GM23248 (cell line): ENCODE results near the gene SLC8A1. TPM values are rescaled to one million over a fixed set of nuclear protein-coding genes. Genes with fewer than 3 reads are reported as not detected.

Source experiments
- DNase-seq: peaks from one replicate; pipeline ENCODE4 v3.0.0-alpha.2; 2015
- H2AFZ ChIP-seq: fragments of 200-600 bp; sonication (generic); 2 replicates; pipeline ENCODE4 v1.6.1; 2016; ENCODE audit warnings: antibody characterized with exemption
- H3F3A ChIP-seq: fragments of 200-600 bp; sonication (generic); 2 replicates; pipeline ENCODE4 v1.6.1; 2016; ENCODE audit warnings: mild to moderate bottlenecking, antibody characterized with exemption, mixed run types; ENCODE audit not compliant: insufficient read depth
- H3K27ac ChIP-seq: fragments of 200-600 bp; sonication (generic); 2 replicates; pipeline ENCODE4 v1.5.1; 2016; ENCODE audit warnings: mild to moderate bottlenecking
- H3K27me3 ChIP-seq: fragments of 200-600 bp; sonication (generic); replicated peaks from 2 replicates; pipeline ENCODE4 v1.6.1; 2016; ENCODE audit warnings: mild to moderate bottlenecking; ENCODE audit not compliant: insufficient read depth
- H3K36me3 ChIP-seq: fragments of 200-600 bp; sonication (generic); 2 replicates; pipeline ENCODE4 v1.6.1; 2016; ENCODE audit warnings: low read depth, mild to moderate bottlenecking
- H3K4me1 ChIP-seq: fragments of 200-600 bp; sonication (generic); 2 replicates; pipeline ENCODE4 v1.6.1; 2016; ENCODE audit warnings: mild to moderate bottlenecking; ENCODE audit not compliant: insufficient read depth
- H3K4me2 ChIP-seq: fragments of 200-600 bp; sonication (generic); one replicate; pipeline ENCODE4 v1.6.1; 2016; ENCODE audit warnings: mild to moderate bottlenecking; ENCODE audit not compliant: unreplicated experiment
- H3K4me3 ChIP-seq: fragments of 200-600 bp; sonication (generic); 2 replicates; pipeline ENCODE4 v1.5.1; 2016; ENCODE audit warnings: mild to moderate bottlenecking
- H3K79me2 ChIP-seq: fragments of 200-600 bp; sonication (generic); 2 replicates; pipeline ENCODE4 v1.6.1; 2016; ENCODE audit warnings: mild to moderate bottlenecking; ENCODE audit not compliant: insufficient read depth
- H3K9ac ChIP-seq: fragments of 200-600 bp; sonication (generic); 2 replicates; pipeline ENCODE4 v1.6.1; 2016; ENCODE audit warnings: mild to moderate bottlenecking
- H3K9me2 ChIP-seq: fragments of 200-600 bp; sonication (generic); 2 replicates; pipeline ENCODE4 v1.6.1; 2016; ENCODE audit warnings: mixed run types, mild to moderate bottlenecking, moderate library complexity; ENCODE audit not compliant: insufficient read depth
- H3K9me3 ChIP-seq: fragments of 200-600 bp; sonication (generic); one replicate; pipeline ENCODE4 v1.6.1; 2017; ENCODE audit warnings: low read depth
- H4K20me1 ChIP-seq: fragments of 200-600 bp; sonication (generic); 2 replicates; pipeline ENCODE4 v1.6.0; 2016; ENCODE audit not compliant: insufficient read depth
- EZH2 ChIP-seq: fragments of 200-600 bp; sonication (generic); IDR thresholded peaks from 2 replicates; pipeline ENCODE4 v1.6.1; 2018; ENCODE audit warnings: antibody characterized with exemption, mild to moderate bottlenecking; ENCODE audit not compliant: insufficient read depth, poor library complexity, severe bottlenecking
- EZH2phosphoT487 ChIP-seq: fragments of 200-600 bp; sonication (generic); IDR thresholded peaks from 2 replicates; pipeline ENCODE4 v1.6.1; 2018; ENCODE audit warnings: antibody characterized with exemption, moderate library complexity, mild to moderate bottlenecking, low read depth; ENCODE audit not compliant: insufficient read depth
- WGBS, 2 experiments: methylation state at CpG; one replicate each; pipeline ENCODE4 v1.1.6; 2015 to 2017; ENCODE audit warnings: low lambda C conversion rate in 2 of 2, low coverage in 1 of 2; ENCODE audit errors: missing lambda C conversion rate in 2 of 2; 5-methylcytosine and 5-hydroxymethylcytosine counted together
- in situ Hi-C: fragments of 300-500 bp; cut with MboI; formaldehyde crosslinking; loops from 2 replicates; pipeline ENCODE4 v1.15.0; 2020
- polyA plus RNA-seq: library from polyadenylated mRNA; unstranded; fragments of >200 nt; fragmentation: Nextera tagmentation; extraction: Ambion mirVana; gene quantifications from 2 replicates; pipeline ENCODE4 v1.2.1, GENCODE V29; 2016
- total RNA-seq: library from RNA; depleted of rRNA; stranded (reverse); fragments of >200 nt; shearing (Covaris generic); gene quantifications from 2 replicates; pipeline ENCODE4 v1.2.3, GENCODE V29; 2014

The SLC8A1 gene
- total and polyA plus RNA-seq, 2 experiments from 2014 or later: 13.8 to 83.4 TPM

- no peak for TF ChIP-seq EZH2
- TF ChIP-seq EZH2phosphoT487: no peak
- Histone ChIP-seq H3K79me2 (peaks cover 70% of the 10 kb centered on the region), H3K4me1 (peaks cover 19% of the 10 kb centered on the region), H3F3A (peaks cover 24% of the 10 kb centered on the region), H3K4me2 (peak overlapping the region; percentile 97), H3K36me3 (no peaks in the 10 kb centered on the region; the same call in 1 of the 2 replicates), H3K9me3 (no peaks in the 10 kb centered on the region), H3K4me3 (peak overlapping the region; percentile 98), H3K9me2 (no peaks in the 10 kb centered on the region), H3K27ac (no peak overlapping the region), H2AFZ (no peak overlapping the region), H3K9ac (0 out of 2 replicates have a peak overlapping the region, but pooled peaks have one; percentile 71), H3K27me3 (no peaks in the 10 kb centered on the region), H4K20me1 (no peaks in the 10 kb centered on the region)
- 46 to 48% methylated on average over 3 of the region's 3 CpGs for WGBS, 2 experiments
- in situ Hi-C loops: no loop called here
- DNase-seq: peak; percentile 49
Measured at GRCh38 chr2:40448476-40449079, 3.3 kb downstream of the SLC8A1 start.

- Histone ChIP-seq H3K79me2 (peaks cover 95% of the 10 kb centered on the region), H3K27ac (no peak overlapping the region), H3K4me2 (no peak overlapping the region), H3K9me3 (no peaks in the 10 kb centered on the region), H3K9ac (no peak overlapping the region), H3K4me1 (peaks cover 24% of the 10 kb centered on the region), H3K9me2 (no peaks in the 10 kb centered on the region), H3K36me3 (no peaks in the 10 kb centered on the region; the same call in 1 of the 2 replicates), H2AFZ (no peak overlapping the region), H3K27me3 (no peaks in the 10 kb centered on the region), H3K4me3 (no peak overlapping the region), H3F3A (peaks cover 15% of the 10 kb centered on the region), H4K20me1 (no peaks in the 10 kb centered on the region)
- in situ Hi-C loops: no loop called here
- no peak for TF ChIP-seq EZH2
- no peak for TF ChIP-seq EZH2phosphoT487
- no peak for DNase-seq
Measured at GRCh38 chr2:40445467-40445866, 6.4 kb downstream of the SLC8A1 start.

- in situ Hi-C loops: no loop called here
Measured at GRCh38 chr2:40440835-40441234, 11.1 kb downstream of the SLC8A1 start.

GRCh38 chr2:40439473-40439872, 12.4 kb downstream of the SLC8A1 start:
- in situ Hi-C loops: no loop called here
- H3K9me3 ChIP-seq: no peaks in the 10 kb centered on the region
- peak overlapping the region; percentile 19; the same call in 1 of the 2 replicates for H3K9ac ChIP-seq
- peaks cover 49% of the 10 kb centered on the region for H3K4me1 ChIP-seq
- H3K4me3 ChIP-seq: no peak overlapping the region
- H3K4me2 ChIP-seq: peak overlapping the region; percentile 58
- peaks cover 86% of the 10 kb centered on the region for H3K79me2 ChIP-seq
- peak overlapping the region; percentile 36 for H3K27ac ChIP-seq
- no peaks in the 10 kb centered on the region for H3K27me3 ChIP-seq
- H3F3A ChIP-seq: peaks cover 29% of the 10 kb centered on the region
- 0 out of 2 replicates have a peak overlapping the region, but pooled peaks have one; percentile 4 for H2AFZ ChIP-seq
- no peaks in the 10 kb centered on the region for H4K20me1 ChIP-seq
- no peak for TF ChIP-seq EZH2phosphoT487
- no peak for TF ChIP-seq EZH2
- DNase-seq: peak; percentile 52
- H3K9me2 ChIP-seq: no peaks in the 10 kb centered on the region
- no peaks in the 10 kb centered on the region; the same call in 1 of the 2 replicates for H3K36me3 ChIP-seq

More at GRCh38 chr2:40440835-40441234, 11.1 kb downstream of the SLC8A1 start:
- Histone ChIP-seq H2AFZ (no peak overlapping the region), H3K9ac (no peak overlapping the region), H4K20me1 (no peaks in the 10 kb centered on the region), H3K9me2 (no peaks in the 10 kb centered on the region), H3K4me2 (peak overlapping the region; percentile 16), H3K27ac (no peak overlapping the region), H3K36me3 (no peaks in the 10 kb centered on the region; the same call in 1 of the 2 replicates), H3F3A (peaks cover 15% of the 10 kb centered on the region), H3K9me3 (no peaks in the 10 kb centered on the region), H3K79me2 (peaks cover 94% of the 10 kb centered on the region), H3K4me1 (peaks cover 36% of the 10 kb centered on the region), H3K4me3 (no peak overlapping the region), H3K27me3 (no peaks in the 10 kb centered on the region)
- TF ChIP-seq EZH2: no peak
- no peak for TF ChIP-seq EZH2phosphoT487
- DNase-seq: no peak
- 77 to 84% methylated on average over 1 of the region's 1 CpG for WGBS, 2 experiments
